SK-N-SH treated with all-trans-retinoic acid at 6 μM for 48 hours (cell line): ENCODE results near the gene PDE4B.
A peak's percentile ranks its signal among the peaks of the same experiment; 100 is the strongest.

Experiments
- ATAC-seq: fragments of 200-7000 bp; cut with Tn5 transposase; 3 replicates; pipeline ENCODE4 v1.9.1; 2020; ENCODE audit warnings: mild to moderate bottlenecking, moderate library complexity
- ARNTL ChIP-seq: fragments of 450-650 bp; formaldehyde crosslinking; IDR thresholded peaks from 2 replicates; pipeline ENCODE4 v1.5.0; 2020; ENCODE audit warnings: low read depth, mild to moderate bottlenecking, moderate library complexity, borderline replicate concordance
- CREB5 ChIP-seq: fragments of 250-450 bp; sonication (Bioruptor Pico); IDR thresholded peaks from 2 replicates; pipeline ENCODE4 v1.5.1; 2020; ENCODE audit warnings: low read depth, mild to moderate bottlenecking, moderate library complexity
- CSDC2 ChIP-seq: fragments of 250-450 bp; sonication (Bioruptor Pico); IDR thresholded peaks from 2 replicates; pipeline ENCODE4 v1.5.0; 2020; ENCODE audit warnings: mild to moderate bottlenecking, moderate library complexity
- CSRNP3 ChIP-seq: fragments of 250-450 bp; sonication (Bioruptor Pico); IDR thresholded peaks from 2 replicates; pipeline ENCODE4 v1.5.1; 2021; ENCODE audit warnings: mild to moderate bottlenecking, moderate library complexity
- ESRRG ChIP-seq: fragments of 250-450 bp; sonication (Bioruptor Pico); IDR thresholded peaks from 2 replicates; pipeline ENCODE4 v1.6.1; 2021; ENCODE audit warnings: mild to moderate bottlenecking
- ISL1 ChIP-seq: fragments of 250-450 bp; sonication (Bioruptor Pico); IDR thresholded peaks from 2 replicates; pipeline ENCODE4 v2.1.2; 2022; ENCODE audit warnings: mild to moderate bottlenecking, moderate library complexity
- OSR1 ChIP-seq: fragments of 250-450 bp; sonication (Bioruptor Pico); IDR thresholded peaks from 2 replicates; pipeline ENCODE4 v1.8.0; 2022; ENCODE audit warnings: moderate library complexity, mild to moderate bottlenecking, inconsistent platforms
- PATZ1 ChIP-seq: fragments of 250-450 bp; sonication (Bioruptor Pico); IDR thresholded peaks from 2 replicates; pipeline ENCODE4 v1.8.0; 2020; ENCODE audit warnings: mild to moderate bottlenecking, moderate library complexity, borderline replicate concordance
- POU6F1 ChIP-seq: fragments of 250-450 bp; sonication (Bioruptor Pico); IDR thresholded peaks from 2 replicates; pipeline ENCODE4 v1.8.0; 2021; ENCODE audit warnings: low read depth, mild to moderate bottlenecking, moderate library complexity, borderline replicate concordance
- PPARA ChIP-seq: fragments of 250-450 bp; sonication (Bioruptor Pico); IDR thresholded peaks from 2 replicates; pipeline ENCODE4 v1.5.0; 2020; ENCODE audit warnings: mild to moderate bottlenecking, borderline replicate concordance
- RARB ChIP-seq: fragments of 250-450 bp; sonication (Bioruptor Pico); IDR thresholded peaks from 2 replicates; pipeline ENCODE4 v1.8.0; 2021; ENCODE audit warnings: mild to moderate bottlenecking, moderate library complexity
- SNAI2 ChIP-seq: fragments of 250-450 bp; sonication (Bioruptor Pico); IDR thresholded peaks from 2 replicates; pipeline ENCODE4 v1.5.0; 2020; ENCODE audit warnings: mild to moderate bottlenecking, moderate library complexity
- TCF4 ChIP-seq: fragments of 250-450 bp; sonication (Bioruptor Pico); IDR thresholded peaks from 2 replicates; pipeline ENCODE4 v1.8.0; 2021; ENCODE audit warnings: mild to moderate bottlenecking, moderate library complexity, borderline replicate concordance
- TOX ChIP-seq: fragments of 250-450 bp; sonication (Bioruptor Pico); IDR thresholded peaks from 2 replicates; pipeline ENCODE4 v1.8.0; 2021; ENCODE audit warnings: mild to moderate bottlenecking, moderate library complexity, borderline replicate concordance
- TSHZ2 ChIP-seq: fragments of 250-450 bp; sonication (Bioruptor Pico); IDR thresholded peaks from 2 replicates; pipeline ENCODE4 v1.5.0; 2020; ENCODE audit warnings: mild to moderate bottlenecking, moderate library complexity
- ZC3H10 ChIP-seq: fragments of 250-450 bp; sonication (Bioruptor Pico); IDR thresholded peaks from 2 replicates; pipeline ENCODE4 v1.5.1; 2021; ENCODE audit warnings: mild to moderate bottlenecking, moderate library complexity
- ZFP3 ChIP-seq: fragments of 250-450 bp; sonication (Bioruptor Pico); IDR thresholded peaks from 2 replicates; pipeline ENCODE4 v1.5.0; 2020; ENCODE audit warnings: mild to moderate bottlenecking, moderate library complexity
- ZFP30 ChIP-seq: fragments of 450-650 bp; formaldehyde crosslinking; IDR thresholded peaks from 2 replicates; pipeline ENCODE4 v1.5.0; 2022; ENCODE audit warnings: mild to moderate bottlenecking, moderate library complexity
- ZNF565 ChIP-seq: fragments of 450-650 bp; formaldehyde crosslinking; conservative IDR thresholded peaks from 2 replicates; pipeline ENCODE4 v1.5.0; 2020; ENCODE audit warnings: low read depth, mild to moderate bottlenecking, moderate library complexity
- ZNF70 ChIP-seq: fragments of 450-650 bp; formaldehyde crosslinking; IDR thresholded peaks from 2 replicates; pipeline ENCODE4 v1.5.0; 2020; ENCODE audit warnings: mild to moderate bottlenecking, moderate library complexity
- ZNF8 ChIP-seq: fragments of 450-650 bp; formaldehyde crosslinking; IDR thresholded peaks from 2 replicates; pipeline ENCODE4 v1.5.0; 2020; ENCODE audit warnings: mild to moderate bottlenecking, moderate library complexity

PDE4B gene

GRCh38 chr1:66364578-66365391, 572.1 kb downstream of the PDE4B start:
- ATAC-seq: peak; percentile 92

GRCh38 chr1:66365635-66366034, 572.9 kb downstream of the PDE4B start:
- ATAC-seq: no peak
- TF ChIP-seq PPARA (CRISPR knock-in tag) (no peak), ZC3H10 (CRISPR knock-in tag) (no peak), POU6F1 (CRISPR knock-in tag) (no peak), ZNF70 (no peak), CSDC2 (CRISPR knock-in tag) (no peak), ZNF565 (CRISPR knock-in tag) (no peak), TCF4 (no peak), ISL1 (CRISPR knock-in tag) (no peak), TOX (CRISPR knock-in tag) (no peak), OSR1 (CRISPR knock-in tag) (no peak), ESRRG (CRISPR knock-in tag) (no peak), SNAI2 (CRISPR knock-in tag) (no peak), RARB (CRISPR knock-in tag) (no peak), ARNTL (CRISPR knock-in tag) (no peak), ZNF8 (CRISPR knock-in tag) (no peak), ZFP3 (CRISPR knock-in tag) (no peak), PATZ1 (no peak), ZFP30 (no peak), CSRNP3 (CRISPR knock-in tag) (no peak)
- TF ChIP-seq, all 23 proteins: peak for 0

More at GRCh38 chr1:66364578-66365391, 572.1 kb downstream of the PDE4B start:
- TF ChIP-seq TOX (CRISPR knock-in tag): peak; percentile 86; the same call in 1 of the 2 replicates
- no peak for TF ChIP-seq ZFP30
- TF ChIP-seq CSDC2 (CRISPR knock-in tag): no peak
- peak; percentile 80; the same call in 1 of the 2 replicates for TF ChIP-seq ZC3H10 (CRISPR knock-in tag)
- TF ChIP-seq RARB (CRISPR knock-in tag): peak; percentile 49; the same call in 1 of the 2 replicates
- TF ChIP-seq PATZ1: peak; percentile 40; the same call in 1 of the 2 replicates
- no peak for TF ChIP-seq ZNF70
- TF ChIP-seq POU6F1 (CRISPR knock-in tag): peak; percentile 87; the same call in 1 of the 2 replicates

- no peak for ATAC-seq
- TF ChIP-seq CREB5 (no peak), ARNTL (CRISPR knock-in tag) (no peak), CSDC2 (CRISPR knock-in tag) (no peak), ZNF565 (CRISPR knock-in tag) (no peak), ZFP30 (no peak), TSHZ2 (CRISPR knock-in tag) (no peak), PATZ1 (no peak)
Measured at GRCh38 chr1:66366634-66367033, 573.9 kb downstream of the PDE4B start.
